Measurements from ENCODE around the gene PPP1R37.
A peak's percentile ranks its signal among the peaks of the same experiment; 100 is the strongest.

Gene PPP1R37

DNA sequence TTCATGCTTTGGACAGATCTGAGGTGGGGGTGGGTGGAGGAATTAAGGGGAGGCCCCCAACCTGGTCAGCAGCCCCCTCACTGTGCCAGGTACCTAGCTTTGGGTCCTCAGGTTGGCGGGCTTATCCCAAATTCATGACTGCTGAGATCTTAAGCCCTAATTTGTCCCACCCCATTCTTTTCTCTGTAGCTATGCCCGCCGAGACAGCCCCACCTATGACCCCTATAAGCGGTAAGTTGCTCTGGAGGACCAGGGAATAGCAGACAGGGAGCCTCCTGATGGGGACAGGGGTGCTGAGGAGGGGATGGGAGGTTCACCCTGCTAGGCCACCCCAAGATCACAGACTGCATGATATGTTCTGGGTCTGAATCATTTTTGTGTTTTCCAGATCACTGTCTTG lies 31.0 kb upstream of the PPP1R37 start:
- no peak overlapping the region for H3K23ac ChIP-seq (ENCODE audit: low read length in 2 of 2)
- H3K18ac ChIP-seq (ENCODE audit: low read depth in 1 of 2, low read length in 2 of 2), result no peak overlapping the region
- H3K4ac ChIP-seq (ENCODE audit: low read depth in 1 of 2, low read length in 2 of 2), result no peak overlapping the region
- no peaks in the 10 kb centered on the region for H3K9me3 ChIP-seq (ENCODE audit: control insufficient read depth, low read length)
- H3K27ac ChIP-seq (ENCODE audit: low read length, poor library complexity, severe bottlenecking), result no peak overlapping the region
- H2AK5ac ChIP-seq (ENCODE audit: low read length, severe bottlenecking), result no peak overlapping the region
- no peak overlapping the region for H3K14ac ChIP-seq (ENCODE audit: low read length in 2 of 2)
- H2BK12ac ChIP-seq (ENCODE audit: low read length in 2 of 2), result no peak overlapping the region
- H3K4me2 ChIP-seq (ENCODE audit: low read length, poor library complexity, severe bottlenecking), result no peak overlapping the region
- no peak for DNase-seq
- WGBS, result 100% methylated on average over 4 of the region's 4 CpGs
- H2BK120ac ChIP-seq (ENCODE audit: low read depth, low read length), result no peak overlapping the region
- peaks cover 84 to 91% of the 10 kb centered on the region in 2 experiments for H3K36me3 ChIP-seq (ENCODE audit: control insufficient read depth in 1 of 2, insufficient read depth in 2 of 2, low read depth in 1 of 2, low read length in 2 of 2)
- H2BK5ac ChIP-seq (ENCODE audit: low read depth, low read length, poor library complexity, severe bottlenecking), result no peak overlapping the region
- H4K91ac ChIP-seq (ENCODE audit: low read length), result no peak overlapping the region
- peaks cover 10% of the 10 kb centered on the region for H3K4me1 ChIP-seq (ENCODE audit: control insufficient read depth, insufficient read depth, low read depth, low read length)
- H3K4me3 ChIP-seq (ENCODE audit: insufficient read depth in 1 of 2, low read depth in 1 of 2, low read length in 2 of 2), result no peak overlapping the region
- H2BK15ac ChIP-seq (ENCODE audit: low read depth, poor library complexity, severe bottlenecking), result no peak overlapping the region
- H3K9ac ChIP-seq (ENCODE audit: low read length), result no peak overlapping the region
- no peak overlapping the region for H2AFZ ChIP-seq (ENCODE audit: low read depth, low read length)
- H4K8ac ChIP-seq (ENCODE audit: low read length), result no peak overlapping the region
- no peaks in the 10 kb centered on the region for H3K27me3 ChIP-seq (ENCODE audit: control insufficient read depth in 1 of 2, insufficient read depth in 1 of 2, low read length in 2 of 2)
- H3K79me1 ChIP-seq (replicated peaks; ENCODE audit: low read length, poor library complexity, severe bottlenecking), result peaks cover 45% of the 10 kb centered on the region

DNA sequence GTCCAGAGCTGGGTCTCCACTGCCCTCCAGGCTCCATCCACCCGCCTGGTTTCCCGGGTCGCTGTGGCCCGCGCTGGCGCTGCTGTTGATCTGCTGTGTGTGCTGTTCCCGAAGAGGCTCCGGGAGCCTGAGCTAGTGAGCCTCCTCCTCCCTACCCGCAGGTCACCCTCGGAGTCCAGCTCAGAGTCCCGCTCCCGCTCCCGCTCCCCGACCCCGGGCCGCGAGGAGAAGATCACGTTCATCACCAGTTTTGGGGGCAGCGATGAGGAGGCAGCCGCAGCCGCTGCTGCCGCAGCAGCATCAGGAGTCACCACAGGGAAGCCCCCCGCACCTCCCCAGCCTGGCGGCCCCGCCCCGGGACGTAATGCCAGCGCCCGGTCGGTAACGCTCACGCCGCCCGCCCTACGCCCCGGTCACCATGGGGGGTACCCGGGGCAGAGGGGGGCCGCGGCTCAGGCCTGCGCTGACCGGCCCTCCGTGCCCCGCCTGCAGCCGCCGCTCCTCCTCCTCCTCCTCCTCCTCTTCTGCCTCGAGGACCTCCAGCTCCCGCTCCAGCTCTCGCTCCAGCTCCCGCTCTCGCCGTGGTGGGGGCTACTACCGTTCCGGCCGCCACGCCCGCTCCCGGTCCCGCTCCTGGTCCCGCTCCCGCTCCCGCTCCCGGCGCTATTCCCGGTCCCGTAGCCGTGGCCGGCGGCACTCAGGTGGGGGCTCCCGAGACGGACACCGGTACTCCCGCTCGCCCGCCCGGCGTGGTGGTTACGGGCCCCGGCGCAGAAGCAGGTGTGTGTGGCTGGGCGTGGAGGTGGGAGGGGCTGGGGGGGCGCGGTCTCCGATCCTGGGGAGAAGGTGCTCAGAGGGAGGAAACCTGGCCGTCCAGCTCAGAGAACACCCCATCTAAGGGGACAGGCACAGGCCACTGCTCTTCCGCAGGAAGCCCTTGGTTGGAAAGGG lies 28.9 kb upstream of the PPP1R37 start:
- Histone ChIP-seq H4K8ac (ENCODE audit: low read length) (no peak overlapping the region), H2AFZ (ENCODE audit: low read depth, low read length) (no peak overlapping the region), H3K79me1 (replicated peaks; ENCODE audit: low read length, poor library complexity, severe bottlenecking) (peaks cover 47% of the 10 kb centered on the region), H3K36me3 (ENCODE audit: control insufficient read depth in 1 of 2, insufficient read depth in 2 of 2, low read depth in 1 of 2, low read length in 2 of 2) (peaks cover 81 to 91% of the 10 kb centered on the region in 2 experiments), H3K23ac (ENCODE audit: low read length in 2 of 2) (no peak overlapping the region), H3K18ac (ENCODE audit: low read depth in 1 of 2, low read length in 2 of 2) (no peak overlapping the region), H3K4ac (ENCODE audit: low read depth in 1 of 2, low read length in 2 of 2) (no peak overlapping the region), H2AK5ac (ENCODE audit: low read length, severe bottlenecking) (no peak overlapping the region), H3K27ac (ENCODE audit: low read length, poor library complexity, severe bottlenecking) (no peak overlapping the region), H3K9ac (ENCODE audit: low read length) (no peak overlapping the region), H3K9me3 (ENCODE audit: control insufficient read depth, low read length) (no peaks in the 10 kb centered on the region), H4K91ac (ENCODE audit: low read length) (no peak overlapping the region), H3K14ac (ENCODE audit: low read length in 2 of 2) (no peak overlapping the region), H3K4me3 (ENCODE audit: insufficient read depth in 1 of 2, low read depth in 1 of 2, low read length in 2 of 2) (no peak overlapping the region), H3K4me2 (ENCODE audit: low read length, poor library complexity, severe bottlenecking) (no peak overlapping the region), H2BK5ac (ENCODE audit: low read depth, low read length, poor library complexity, severe bottlenecking) (no peak overlapping the region), H2BK120ac (ENCODE audit: low read depth, low read length) (no peak overlapping the region), H3K4me1 (ENCODE audit: control insufficient read depth, insufficient read depth, low read depth, low read length) (peaks cover 10% of the 10 kb centered on the region), H2BK15ac (ENCODE audit: low read depth, poor library complexity, severe bottlenecking) (no peak overlapping the region), H3K27me3 (ENCODE audit: control insufficient read depth in 1 of 2, insufficient read depth in 1 of 2, low read length in 2 of 2) (no peaks in the 10 kb centered on the region), H2BK12ac (ENCODE audit: low read length in 2 of 2) (no peak overlapping the region)
- WGBS, result 97% methylated on average over 85 of the region's 85 CpGs
- DNase-seq, result no peak

DNA sequence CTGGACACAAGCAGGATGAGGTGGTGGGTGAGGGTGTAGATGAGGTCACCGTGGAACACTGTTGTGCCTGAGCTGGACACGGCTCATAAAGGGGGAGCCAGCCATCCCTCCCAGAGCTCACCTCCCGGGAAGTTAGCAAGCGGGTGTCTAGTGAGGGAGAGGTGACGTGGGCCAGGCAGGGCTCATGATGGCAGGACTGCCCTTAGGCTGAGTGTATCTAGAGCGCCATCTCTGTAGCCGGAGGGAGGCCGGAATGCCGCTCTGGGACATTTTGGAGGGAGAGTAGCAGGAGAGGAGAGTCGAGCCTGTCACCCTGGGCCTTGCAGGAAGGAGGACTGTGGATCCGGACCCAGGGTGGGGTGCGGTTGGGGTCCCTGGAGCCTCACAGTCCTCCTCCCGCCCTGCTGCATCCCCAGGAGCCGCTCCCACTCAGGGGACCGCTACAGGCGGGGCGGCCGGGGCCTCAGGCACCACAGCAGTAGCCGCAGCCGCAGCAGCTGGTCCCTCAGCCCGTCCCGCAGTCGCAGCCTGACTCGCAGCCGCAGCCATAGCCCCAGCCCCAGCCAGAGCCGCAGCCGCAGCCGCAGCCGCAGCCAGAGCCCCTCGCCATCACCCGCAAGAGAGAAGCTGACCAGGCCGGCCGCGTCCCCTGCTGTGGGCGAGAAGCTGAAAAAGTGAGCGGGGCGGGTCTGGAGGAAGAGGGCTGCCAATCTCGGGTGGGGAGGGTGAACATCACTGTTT lies 25.9 kb upstream of the PPP1R37 start:
- Histone ChIP-seq H2AK5ac (ENCODE audit: low read length, severe bottlenecking) (no peak overlapping the region), H3K9me3 (ENCODE audit: control insufficient read depth, low read length) (no peaks in the 10 kb centered on the region), H3K27ac (ENCODE audit: low read length, poor library complexity, severe bottlenecking) (no peak overlapping the region), H3K23ac (ENCODE audit: low read length in 2 of 2) (no peak overlapping the region), H2BK12ac (ENCODE audit: low read length in 2 of 2) (no peak overlapping the region), H3K9ac (ENCODE audit: low read length) (no peak overlapping the region), H4K8ac (ENCODE audit: low read length) (no peak overlapping the region), H2AFZ (ENCODE audit: low read depth, low read length) (no peak overlapping the region), H3K27me3 (ENCODE audit: control insufficient read depth in 1 of 2, insufficient read depth in 1 of 2, low read length in 2 of 2) (no peaks in the 10 kb centered on the region), H3K18ac (ENCODE audit: low read depth in 1 of 2, low read length in 2 of 2) (no peak overlapping the region), H3K4ac (ENCODE audit: low read depth in 1 of 2, low read length in 2 of 2) (no peak overlapping the region), H3K36me3 (ENCODE audit: control insufficient read depth in 1 of 2, insufficient read depth in 2 of 2, low read depth in 1 of 2, low read length in 2 of 2) (peaks cover 78 to 93% of the 10 kb centered on the region in 2 experiments), H3K14ac (ENCODE audit: low read length in 2 of 2) (no peak overlapping the region), H2BK5ac (ENCODE audit: low read depth, low read length, poor library complexity, severe bottlenecking) (no peak overlapping the region), H3K4me3 (ENCODE audit: insufficient read depth in 1 of 2, low read depth in 1 of 2, low read length in 2 of 2) (no peak overlapping the region), H2BK15ac (ENCODE audit: low read depth, poor library complexity, severe bottlenecking) (no peak overlapping the region), H3K4me2 (ENCODE audit: low read length, poor library complexity, severe bottlenecking) (no peak overlapping the region), H3K4me1 (ENCODE audit: control insufficient read depth, insufficient read depth, low read depth, low read length) (no peaks in the 10 kb centered on the region), H3K79me1 (replicated peaks; ENCODE audit: low read length, poor library complexity, severe bottlenecking) (peaks cover 34% of the 10 kb centered on the region), H2BK120ac (ENCODE audit: low read depth, low read length) (no peak overlapping the region), H4K91ac (ENCODE audit: low read length) (peak overlapping the region; percentile 39)
- DNase-seq, result no peak
- 91% methylated on average over 35 of the region's 38 CpGs for WGBS

DNA sequence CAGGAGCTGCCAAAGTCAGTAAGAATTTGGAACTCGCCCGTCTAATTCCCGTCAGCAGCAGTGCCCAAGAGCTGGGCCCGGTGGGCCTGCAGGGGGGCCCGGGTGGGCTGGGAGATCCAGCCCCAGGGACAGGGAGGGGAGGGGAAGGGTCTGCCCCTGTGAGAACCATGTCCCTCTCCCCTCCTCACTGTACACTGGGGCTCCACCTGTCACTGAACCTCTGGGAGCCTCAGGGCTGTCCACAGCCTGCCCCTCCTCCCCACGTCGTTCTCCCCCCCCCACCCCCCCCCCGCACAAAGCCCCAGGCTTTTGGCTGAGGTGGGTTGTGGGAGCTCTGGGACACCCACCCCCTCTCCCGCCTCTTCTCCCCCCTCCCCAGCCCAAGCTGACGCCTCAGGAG lies 24.9 kb upstream of the PPP1R37 start:
- Histone ChIP-seq H3K79me1 (replicated peaks; ENCODE audit: low read length, poor library complexity, severe bottlenecking) (peaks cover 32% of the 10 kb centered on the region), H2BK15ac (ENCODE audit: low read depth, poor library complexity, severe bottlenecking) (no peak overlapping the region)

More for the DNA sequence above, 24.9 kb upstream of the PPP1R37 start:
- no peak overlapping the region for H2BK5ac ChIP-seq (ENCODE audit: low read depth, low read length, poor library complexity, severe bottlenecking)
- H4K91ac ChIP-seq (ENCODE audit: low read length), result no peak overlapping the region
- H2BK12ac ChIP-seq (ENCODE audit: low read length in 2 of 2), result no peak overlapping the region
- no peak overlapping the region for H3K14ac ChIP-seq (ENCODE audit: low read length in 2 of 2)
- H4K8ac ChIP-seq (ENCODE audit: low read length), result no peak overlapping the region
- H2AFZ ChIP-seq (ENCODE audit: low read depth, low read length), result no peak overlapping the region
- peaks cover 75 to 96% of the 10 kb centered on the region in 2 experiments for H3K36me3 ChIP-seq (ENCODE audit: control insufficient read depth in 1 of 2, insufficient read depth in 2 of 2, low read depth in 1 of 2, low read length in 2 of 2)
- no peak overlapping the region for H3K18ac ChIP-seq (ENCODE audit: low read depth in 1 of 2, low read length in 2 of 2)
- no peak for DNase-seq
- 85% methylated on average over 4 of the region's 10 CpGs for WGBS
- no peak overlapping the region for H2AK5ac ChIP-seq (ENCODE audit: low read length, severe bottlenecking)
- no peak overlapping the region for H3K23ac ChIP-seq (ENCODE audit: low read length in 2 of 2)
- no peaks in the 10 kb centered on the region for H3K9me3 ChIP-seq (ENCODE audit: control insufficient read depth, low read length)
- no peak overlapping the region for H3K27ac ChIP-seq (ENCODE audit: low read length, poor library complexity, severe bottlenecking)
- no peak overlapping the region for H3K4me2 ChIP-seq (ENCODE audit: low read length, poor library complexity, severe bottlenecking)
- no peak overlapping the region for H3K4me3 ChIP-seq (ENCODE audit: insufficient read depth in 1 of 2, low read depth in 1 of 2, low read length in 2 of 2)
- H2BK120ac ChIP-seq (ENCODE audit: low read depth, low read length), result no peak overlapping the region
- H3K9ac ChIP-seq (ENCODE audit: low read length), result no peak overlapping the region
- no peaks in the 10 kb centered on the region for H3K4me1 ChIP-seq (ENCODE audit: control insufficient read depth, insufficient read depth, low read depth, low read length)
- no peak overlapping the region for H3K4ac ChIP-seq (ENCODE audit: low read depth in 1 of 2, low read length in 2 of 2)
- H3K27me3 ChIP-seq (ENCODE audit: control insufficient read depth in 1 of 2, insufficient read depth in 1 of 2, low read length in 2 of 2), result no peaks in the 10 kb centered on the region

Data from mesenchymal stem cell (in vitro differentiated cells and primary cell).